Progenitor cell of endocrine pancreas (in vitro differentiated cells): ENCODE results near the gene NLRC3. TPM values are rescaled to one million over a fixed set of nuclear protein-coding genes. Genes with fewer than 3 reads are reported as not detected.
A peak's percentile ranks its signal among the peaks of the same experiment; 100 is the strongest.

ENCODE experiments used
- DNase-seq: peaks from one replicate; pipeline ENCODE4 v3.0.0; 2021; ENCODE audit warnings: low spot score; ENCODE audit not compliant: unreplicated experiment
- H3K27ac Mint-ChIP-seq: 2 replicates; pipeline ENCODE4 v1.8.0; 2021; ENCODE audit warnings: mild to moderate bottlenecking, moderate library complexity, mixed read lengths
- H3K27me3 Mint-ChIP-seq: 2 replicates; pipeline ENCODE4 v1.8.0; 2021; ENCODE audit warnings: mixed read lengths
- H3K36me3 Mint-ChIP-seq: 2 replicates; pipeline ENCODE4 v1.8.0; 2022; ENCODE audit warnings: mixed read lengths; ENCODE audit not compliant: insufficient read depth
- H3K4me1 Mint-ChIP-seq: 2 replicates; pipeline ENCODE4 v1.8.0; 2021; ENCODE audit warnings: low read depth, mixed read lengths
- H3K4me3 Mint-ChIP-seq: 2 replicates; pipeline ENCODE4 v1.8.0; 2021; ENCODE audit warnings: low read depth, mild to moderate bottlenecking, moderate library complexity, mixed read lengths
- H3K9me3 Mint-ChIP-seq: 2 replicates; pipeline ENCODE4 v1.8.0; 2021; ENCODE audit warnings: low read depth, mixed read lengths
- total RNA-seq: library from RNA; stranded (reverse); gene quantifications from 2 replicates; pipeline ENCODE4 v1.2.1, GENCODE V29; 2021
- TF ChIP-seq, protein P1 (sequence below): fragments of 200-600 bp; sonication (generic); IDR thresholded peaks from one replicate; pipeline ENCODE4 v1.5.0; 2021; ENCODE audit warnings: antibody characterized with exemption, mild to moderate bottlenecking; ENCODE audit not compliant: unreplicated experiment

The NLRC3 gene
- total RNA-seq, 1 donor from 2014 or later: 0.14 TPM

DNA sequence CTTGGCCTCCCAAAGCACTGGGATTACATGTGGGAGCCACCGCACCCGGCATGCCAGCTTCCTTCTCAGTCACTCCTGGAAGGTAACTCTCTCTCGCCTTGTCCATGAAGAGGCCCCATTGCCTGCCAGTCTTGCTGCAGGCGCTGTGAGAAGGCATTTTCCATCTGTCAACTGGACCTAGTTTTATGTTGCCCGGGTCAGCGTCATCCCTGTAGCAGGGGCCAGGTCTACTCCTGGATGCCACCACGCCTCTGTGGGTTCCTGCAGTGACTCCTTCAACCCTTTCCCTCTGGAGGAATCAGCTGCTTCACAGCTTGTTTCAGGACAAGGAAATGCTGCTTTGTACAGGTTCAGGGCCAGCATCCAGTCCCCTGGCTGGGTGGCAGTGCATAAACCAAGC, 2.6 kb upstream of the NLRC3 start:
- Mint-ChIP-seq H3K9me3 (no peaks in the 10 kb centered on the region), H3K4me3 (no peak overlapping the region), H3K36me3 (peaks cover 2% of the 10 kb centered on the region), H3K27ac (no peak overlapping the region), H3K4me1 (no peaks in the 10 kb centered on the region), H3K27me3 (no peaks in the 10 kb centered on the region)
- DNase-seq: no peak
- TF ChIP-seq, protein P1, sequence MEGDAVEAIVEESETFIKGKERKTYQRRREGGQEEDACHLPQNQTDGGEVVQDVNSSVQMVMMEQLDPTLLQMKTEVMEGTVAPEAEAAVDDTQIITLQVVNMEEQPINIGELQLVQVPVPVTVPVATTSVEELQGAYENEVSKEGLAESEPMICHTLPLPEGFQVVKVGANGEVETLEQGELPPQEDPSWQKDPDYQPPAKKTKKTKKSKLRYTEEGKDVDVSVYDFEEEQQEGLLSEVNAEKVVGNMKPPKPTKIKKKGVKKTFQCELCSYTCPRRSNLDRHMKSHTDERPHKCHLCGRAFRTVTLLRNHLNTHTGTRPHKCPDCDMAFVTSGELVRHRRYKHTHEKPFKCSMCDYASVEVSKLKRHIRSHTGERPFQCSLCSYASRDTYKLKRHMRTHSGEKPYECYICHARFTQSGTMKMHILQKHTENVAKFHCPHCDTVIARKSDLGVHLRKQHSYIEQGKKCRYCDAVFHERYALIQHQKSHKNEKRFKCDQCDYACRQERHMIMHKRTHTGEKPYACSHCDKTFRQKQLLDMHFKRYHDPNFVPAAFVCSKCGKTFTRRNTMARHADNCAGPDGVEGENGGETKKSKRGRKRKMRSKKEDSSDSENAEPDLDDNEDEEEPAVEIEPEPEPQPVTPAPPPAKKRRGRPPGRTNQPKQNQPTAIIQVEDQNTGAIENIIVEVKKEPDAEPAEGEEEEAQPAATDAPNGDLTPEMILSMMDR: no peak

DNA sequence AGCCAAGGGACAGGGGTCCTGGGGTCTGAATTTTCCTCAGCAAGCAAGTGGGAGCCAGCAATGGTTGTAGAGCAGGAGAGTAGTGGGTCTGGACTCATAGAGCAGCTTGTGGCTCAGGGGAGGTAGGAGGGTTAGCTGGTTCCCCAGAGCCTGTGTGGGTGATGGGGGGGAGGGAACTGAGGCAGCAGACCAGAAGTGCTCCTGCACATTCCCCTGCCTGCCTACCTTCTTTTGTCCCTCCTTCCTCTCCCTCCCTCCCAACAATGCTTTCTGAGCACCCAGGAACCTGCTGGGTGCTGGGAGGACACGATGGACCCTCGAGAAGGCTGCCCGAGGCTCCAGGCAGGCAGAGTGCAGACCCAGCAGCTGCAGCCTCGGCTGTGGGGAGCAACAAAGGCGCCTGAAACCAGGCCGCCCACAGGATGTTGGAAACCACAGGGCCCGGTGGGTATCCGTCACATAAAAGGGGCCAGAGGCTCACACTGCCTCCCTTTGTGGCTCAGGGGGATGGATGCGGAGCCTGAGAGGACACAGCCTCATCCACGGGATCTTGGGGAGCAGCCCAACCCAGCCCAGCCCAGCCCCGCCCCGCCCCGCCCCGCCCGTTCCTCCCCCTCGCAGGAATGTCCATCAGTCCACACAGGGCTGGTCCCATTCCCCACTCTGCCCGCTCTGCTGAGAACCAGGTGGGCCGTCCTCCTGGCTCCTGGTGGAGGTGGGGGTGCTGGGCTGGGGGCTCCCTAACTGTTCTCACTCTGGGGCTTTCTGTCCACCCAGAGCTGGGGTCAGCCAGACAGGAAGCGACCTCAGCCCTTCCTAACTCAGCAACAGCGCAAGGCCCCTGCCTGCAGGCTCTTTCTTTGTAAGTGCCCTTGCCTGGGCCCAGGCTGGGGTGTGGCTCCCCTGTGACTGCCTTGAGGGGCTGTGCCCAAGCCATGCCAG, 1.7 kb upstream of the NLRC3 start:
- H3K36me3 Mint-ChIP-seq: peaks cover 2% of the 10 kb centered on the region
- no peaks in the 10 kb centered on the region for H3K9me3 Mint-ChIP-seq
- H3K4me1 Mint-ChIP-seq: no peaks in the 10 kb centered on the region
- no peaks in the 10 kb centered on the region for H3K27me3 Mint-ChIP-seq
- DNase-seq: no peak
- no peak overlapping the region for H3K27ac Mint-ChIP-seq
- TF ChIP-seq, protein P1: no peak
- H3K4me3 Mint-ChIP-seq: no peak overlapping the region

DNA sequence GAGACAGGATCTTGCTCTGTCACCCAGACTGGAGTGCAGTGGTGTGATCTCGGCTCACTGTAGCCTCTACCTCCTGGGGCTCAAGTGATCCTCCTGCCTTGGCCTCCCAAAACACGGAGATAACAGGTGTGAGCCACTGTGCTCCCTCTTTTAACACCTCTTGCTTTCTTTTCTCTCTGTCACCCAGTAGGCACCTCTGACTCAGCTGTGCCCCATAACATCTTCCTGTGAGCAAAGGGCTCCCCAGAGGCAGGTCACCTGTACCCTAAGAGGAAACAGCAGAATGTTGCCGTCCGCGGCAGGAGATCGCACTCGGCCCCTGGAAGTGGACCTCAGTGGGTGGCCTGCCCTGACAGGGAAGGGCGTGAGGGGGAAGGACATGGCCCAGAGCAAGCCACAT, 918 bp upstream of the NLRC3 start:
- Mint-ChIP-seq H3K9me3 (no peaks in the 10 kb centered on the region), H3K36me3 (no peaks in the 10 kb centered on the region), H3K27me3 (no peaks in the 10 kb centered on the region), H3K4me1 (no peaks in the 10 kb centered on the region), H3K4me3 (no peak overlapping the region), H3K27ac (no peak overlapping the region)
- DNase-seq: no peak
- TF ChIP-seq, protein P1: no peak

DNA sequence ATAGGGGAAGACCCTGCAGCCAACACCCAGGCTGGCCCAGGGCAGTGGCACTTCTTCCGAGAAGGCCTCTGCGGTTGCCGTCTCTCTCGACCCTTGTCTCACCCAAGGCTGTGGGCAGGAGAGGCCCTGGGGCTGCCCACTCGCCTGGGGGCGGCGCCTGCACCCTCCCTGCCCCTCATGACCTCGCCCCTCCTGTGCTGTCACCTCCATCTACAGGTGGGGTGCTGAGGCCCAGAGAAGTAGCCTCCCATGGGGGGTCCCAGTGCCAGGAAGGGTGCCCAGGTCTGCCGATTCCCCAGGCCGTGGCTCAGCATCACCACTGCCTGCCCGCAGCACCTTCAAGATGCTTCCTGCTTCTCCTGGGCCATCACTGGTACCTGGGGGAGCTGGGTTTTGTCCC, 992 bp downstream of the NLRC3 start:
- Mint-ChIP-seq H3K4me1 (no peaks in the 10 kb centered on the region), H3K4me3 (no peak overlapping the region), H3K27ac (no peak overlapping the region), H3K9me3 (no peaks in the 10 kb centered on the region), H3K36me3 (no peaks in the 10 kb centered on the region), H3K27me3 (no peaks in the 10 kb centered on the region)
- TF ChIP-seq, protein P1: no peak
- no peak for DNase-seq

DNA sequence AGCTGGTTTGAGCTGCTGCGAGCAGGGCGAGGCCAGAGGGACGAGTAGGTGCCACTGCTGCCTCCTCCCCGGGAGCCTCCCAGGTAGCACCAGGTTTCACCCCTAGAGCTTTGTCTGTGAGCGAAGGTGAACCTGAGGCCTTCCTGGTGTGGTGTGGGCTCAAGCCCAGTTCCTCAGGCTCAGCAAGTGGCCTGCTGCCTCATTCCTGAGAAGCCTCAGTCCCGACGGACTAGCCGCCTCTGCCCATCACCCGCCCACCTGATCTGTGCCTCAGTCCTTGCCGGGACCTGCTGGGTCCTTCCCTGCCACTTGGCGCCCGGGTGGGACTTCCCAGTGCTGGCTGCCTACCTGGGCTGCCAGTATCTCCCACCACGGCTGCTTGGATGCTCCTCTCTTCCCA, 1.7 kb downstream of the NLRC3 start:
- peaks cover 3% of the 10 kb centered on the region for H3K36me3 Mint-ChIP-seq
- no peaks in the 10 kb centered on the region for H3K4me1 Mint-ChIP-seq
- TF ChIP-seq, protein P1: no peak
- peak overlapping the region; percentile 59 for H3K27ac Mint-ChIP-seq
- no peak overlapping the region for H3K4me3 Mint-ChIP-seq
- H3K27me3 Mint-ChIP-seq: no peaks in the 10 kb centered on the region
- H3K9me3 Mint-ChIP-seq: peaks cover 2% of the 10 kb centered on the region
- DNase-seq: no peak
